Cardiac septum (tissue), 1 donor: ENCODE results near the gene REEP6. TPM values are rescaled to one million over a fixed set of nuclear protein-coding genes. Genes with fewer than 3 reads are reported as not detected.
"Not testable (repeated sequence)": the region's sequence is repeated elsewhere in the genome, so short reads cannot be mapped to it uniquely, and the experiment has no call there.

ENCODE experiments used
- DNase-seq: peaks from one replicate; pipeline ENCODE4 v3.0.0-alpha.2; 2020; ENCODE audit warnings: low spot score
- intact Hi-C: fragments of 100-400 bp; cut with DNase I; formaldehyde crosslinking; loops from one replicate; pipeline ENCODE4 v1.14.0; 2022
- total RNA-seq: library from RNA; stranded (reverse); fragmentation: NEBNext Ultra II Directional; extraction: Animal tissue kit (Norgen Biotek cat#: 25700); gene quantifications from one replicate; pipeline ENCODE4 v1.2.1, GENCODE V29; 2021
- donor health status: DM: no; HTN: no; CAD: no.

Gene REEP6
- total RNA-seq, 1 donor from 2014 or later: 3.3 TPM

DNA sequence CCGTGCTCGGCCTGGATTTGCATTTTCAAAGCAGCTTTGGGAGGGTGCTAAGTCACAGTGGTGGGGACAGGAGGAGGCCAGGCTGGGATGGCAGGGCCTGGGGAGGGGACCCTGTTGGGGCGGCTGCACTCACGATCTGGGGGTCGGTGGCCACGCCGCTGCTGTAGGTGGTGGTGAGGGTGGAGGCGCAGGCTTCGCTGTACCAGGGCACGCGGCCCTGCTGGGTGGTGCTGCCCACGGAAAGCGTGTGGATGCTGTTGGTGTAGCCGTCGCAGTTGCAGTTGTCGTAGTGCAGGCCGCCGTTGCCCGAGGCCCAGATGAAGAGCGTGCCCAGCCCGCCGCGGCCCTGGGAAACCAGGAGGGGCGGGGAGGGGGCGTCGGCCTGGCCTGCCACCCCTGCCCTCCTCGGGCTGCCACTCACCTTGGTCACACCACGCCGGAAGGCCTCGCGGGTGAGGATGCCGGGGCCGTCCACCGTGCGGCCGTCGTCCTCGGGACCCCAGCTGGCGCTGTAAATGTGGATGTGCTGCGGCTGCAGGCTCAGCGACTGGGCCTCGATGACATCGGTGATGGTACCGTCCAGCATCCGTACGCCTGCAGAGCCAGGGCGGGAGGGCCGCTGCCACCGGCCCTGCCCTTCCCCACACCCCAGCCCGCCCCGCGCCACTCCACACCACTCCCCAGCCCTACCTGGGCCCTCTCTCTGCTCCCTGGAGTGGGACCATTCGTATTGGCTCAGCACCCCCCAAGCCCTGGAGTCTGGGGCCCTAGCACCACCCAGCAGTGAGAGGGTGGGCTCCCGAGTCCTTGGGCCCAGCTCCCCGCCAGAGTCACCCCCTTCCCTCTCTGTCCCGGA is 4.0 kb upstream of the REEP6 start:
- intact Hi-C loops: no loop called here
- DNase-seq: no peak

DNA sequence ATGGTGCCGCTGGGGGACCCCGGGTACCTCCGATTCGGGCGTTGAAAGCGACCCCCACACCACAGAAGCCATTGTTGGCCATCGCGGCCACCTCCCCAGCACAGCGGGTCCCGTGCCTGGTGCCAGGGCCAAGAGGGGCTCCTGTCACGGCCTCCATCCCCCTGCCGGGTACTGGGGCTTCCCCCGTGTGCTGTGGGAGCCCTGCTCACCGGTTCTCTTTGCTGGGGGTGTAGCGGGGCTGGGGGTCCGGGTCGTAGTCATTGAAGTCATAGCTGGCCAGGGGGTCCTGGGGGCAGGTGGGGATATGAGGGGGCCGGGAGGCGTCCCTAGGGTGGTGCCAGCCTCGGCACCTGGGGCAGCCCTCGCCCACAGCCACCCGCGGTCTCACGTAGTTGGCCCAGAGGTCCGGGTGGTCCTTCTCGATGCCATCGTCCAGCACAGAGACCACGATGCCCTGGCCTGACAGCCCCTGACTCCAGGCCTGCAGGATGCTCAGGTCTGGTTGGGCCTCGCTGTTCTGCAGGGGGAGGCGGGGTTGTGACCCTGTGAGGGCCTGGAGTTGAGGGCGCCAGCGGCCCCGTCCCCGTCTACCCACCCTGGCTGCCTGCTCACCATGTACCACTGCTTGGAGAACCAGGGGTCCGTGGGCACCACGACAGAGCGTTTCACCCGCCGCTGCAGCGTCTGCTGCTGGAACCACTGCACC is 3.3 kb upstream of the REEP6 start:
- intact Hi-C loops: no loop called here

DNA sequence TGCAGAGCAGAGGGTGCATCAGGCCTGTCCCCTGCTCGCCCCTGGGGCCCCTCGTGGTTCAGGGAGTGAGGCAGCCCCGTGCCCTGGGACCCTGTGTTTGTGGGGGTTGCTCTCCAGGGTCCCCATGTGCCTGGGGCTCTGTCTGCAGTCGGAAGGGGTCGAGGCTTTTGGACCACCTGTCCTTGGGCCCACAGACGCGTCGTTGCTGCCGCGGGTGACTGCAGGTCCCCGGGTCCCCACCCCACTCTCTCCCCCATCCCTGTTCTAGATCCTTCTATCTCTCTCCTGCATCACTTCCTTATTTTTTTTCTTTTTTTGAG is 2.7 kb upstream of the REEP6 start:
- intact Hi-C loops: no loop called here
- no peak for DNase-seq

More for the DNA sequence above, 3.3 kb upstream of the REEP6 start:
- no peak for DNase-seq

DNA sequence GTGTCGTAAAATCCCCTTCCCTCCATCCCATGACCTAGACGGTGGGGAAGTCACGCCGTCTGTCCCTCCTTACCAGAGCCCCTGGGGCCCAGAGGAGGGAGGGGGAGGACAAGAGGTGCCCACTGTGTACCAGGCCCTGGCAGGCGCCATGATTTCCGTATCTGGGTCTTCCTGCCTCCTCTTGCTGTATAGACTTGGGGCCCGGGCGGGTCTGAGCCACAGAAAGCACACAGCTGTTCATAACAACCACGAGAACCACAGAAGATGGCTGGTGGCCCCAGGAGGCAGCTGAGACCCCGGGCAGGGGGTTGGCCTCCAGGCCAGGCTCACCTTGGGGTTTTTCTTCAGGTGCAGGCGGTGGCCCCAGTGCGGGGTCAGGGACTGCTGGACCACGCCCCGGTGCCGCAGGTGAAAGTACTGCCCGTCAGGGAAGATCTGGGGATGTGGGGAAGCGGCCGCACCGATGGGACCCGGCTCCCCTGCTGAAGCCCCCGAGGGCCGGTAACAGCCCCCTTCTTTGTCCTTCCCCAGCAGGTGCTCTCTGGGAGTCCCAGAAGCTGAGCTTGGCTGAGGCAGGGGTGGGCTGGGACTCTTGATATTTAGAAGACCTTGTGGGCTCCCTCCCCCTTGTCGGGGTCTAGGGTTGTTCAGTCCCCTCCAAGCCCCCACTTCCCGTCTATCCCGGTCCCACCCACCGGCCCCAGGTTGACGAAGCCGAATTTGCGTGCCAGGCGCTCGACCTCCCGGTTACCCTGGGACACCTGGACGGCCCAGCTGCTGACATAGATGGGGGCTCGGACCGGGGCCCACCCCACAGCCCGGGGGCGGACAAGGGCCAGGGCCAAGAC is 1.3 kb upstream of the REEP6 start:
- intact Hi-C loops: no loop called here
- no peak for DNase-seq

DNA sequence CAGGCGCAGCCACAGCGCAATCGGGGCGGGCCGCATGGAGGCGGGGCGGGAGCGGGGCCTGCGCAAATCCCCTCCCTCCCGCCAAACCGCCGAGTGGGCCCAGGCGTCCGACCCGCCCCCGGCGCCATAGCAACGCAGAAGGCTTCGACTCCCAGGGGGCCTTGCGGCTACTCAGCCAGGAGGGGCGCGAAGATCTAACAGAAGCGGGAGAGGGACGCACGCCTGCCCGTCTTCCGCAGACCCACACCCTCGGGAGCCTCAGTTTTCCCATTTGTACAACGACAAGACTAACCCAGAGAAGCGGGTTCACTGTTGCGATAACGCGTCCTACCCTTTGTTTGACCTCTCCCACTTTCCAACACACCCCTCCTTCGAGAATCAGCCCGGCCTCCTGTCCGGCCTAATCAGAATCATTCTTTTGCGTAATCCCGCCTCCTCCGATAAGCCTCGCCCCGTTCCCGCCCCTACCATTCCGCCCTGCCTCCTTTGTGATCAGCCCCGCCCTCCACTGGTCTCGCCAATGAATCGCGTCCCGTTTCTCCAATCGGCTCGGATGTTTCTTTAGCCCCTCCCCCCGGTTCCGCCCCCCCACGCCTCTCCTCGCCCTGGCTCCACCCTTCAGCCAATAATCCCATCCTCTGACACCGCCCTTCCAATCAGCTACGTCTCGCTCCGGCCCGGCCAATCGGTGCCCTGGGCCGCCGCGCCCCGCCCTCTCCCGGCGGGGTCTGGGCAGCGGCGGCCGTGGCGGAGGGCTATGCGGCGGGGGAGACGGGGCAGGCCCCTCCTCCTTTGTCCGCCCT is 469 bp upstream of the REEP6 start, which contains the start of gene PCSK4:
Gene PCSK4, minus strand, starts transcription at position 40 of the 803 bp plus-strand sequence. Its CDS starts 4 bp downstream, at position 36.
- peak; percentile 99 for DNase-seq
- intact Hi-C loops: no loop called here

DNA sequence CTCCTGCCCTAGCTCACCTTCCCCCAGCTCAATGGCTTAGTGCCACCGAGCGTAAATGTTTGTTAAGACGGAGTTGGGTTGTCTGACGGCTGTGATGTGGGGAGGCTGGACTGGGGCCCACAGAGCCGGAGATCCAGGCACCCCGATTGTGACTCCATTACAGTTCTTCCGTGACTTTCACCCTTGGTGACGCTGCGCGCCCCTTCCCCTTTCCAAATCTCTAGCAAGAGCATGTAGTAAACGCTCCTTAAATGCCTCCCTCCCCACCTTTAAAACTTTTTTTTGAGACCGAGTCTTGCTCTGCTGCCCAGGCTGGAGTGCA is 829 bp downstream of the REEP6 start:
- DNase-seq: no peak
- intact Hi-C loops: no loop called here

DNA sequence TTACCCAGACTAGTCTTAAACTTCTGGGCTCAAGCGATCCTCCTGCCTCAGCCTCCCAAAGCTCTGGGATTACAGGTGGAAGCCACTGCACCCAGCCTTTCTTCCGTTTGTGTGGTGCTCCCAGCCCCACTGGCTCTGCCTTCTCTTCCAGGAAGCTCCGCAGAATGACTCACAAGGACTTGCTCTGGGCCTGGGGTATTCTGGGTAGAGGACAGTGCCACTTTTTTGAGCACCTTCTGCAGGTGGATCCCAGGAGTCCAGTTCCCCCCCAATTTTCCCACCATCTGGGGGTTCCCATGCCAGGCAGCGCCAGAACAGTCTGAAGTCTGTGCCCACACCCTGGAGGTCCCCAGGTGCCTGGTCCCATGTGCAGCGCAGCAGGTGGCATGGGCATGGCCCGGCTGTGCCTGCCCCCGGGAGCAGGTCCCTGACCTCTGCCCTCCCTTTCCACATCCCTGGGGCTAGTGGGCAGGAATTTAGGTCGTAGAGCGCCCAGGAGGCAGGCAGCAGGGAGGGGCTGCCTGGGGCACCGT is 1.6 kb downstream of the REEP6 start:
- intact Hi-C loops: no loop called here
- no peak for DNase-seq

DNA sequence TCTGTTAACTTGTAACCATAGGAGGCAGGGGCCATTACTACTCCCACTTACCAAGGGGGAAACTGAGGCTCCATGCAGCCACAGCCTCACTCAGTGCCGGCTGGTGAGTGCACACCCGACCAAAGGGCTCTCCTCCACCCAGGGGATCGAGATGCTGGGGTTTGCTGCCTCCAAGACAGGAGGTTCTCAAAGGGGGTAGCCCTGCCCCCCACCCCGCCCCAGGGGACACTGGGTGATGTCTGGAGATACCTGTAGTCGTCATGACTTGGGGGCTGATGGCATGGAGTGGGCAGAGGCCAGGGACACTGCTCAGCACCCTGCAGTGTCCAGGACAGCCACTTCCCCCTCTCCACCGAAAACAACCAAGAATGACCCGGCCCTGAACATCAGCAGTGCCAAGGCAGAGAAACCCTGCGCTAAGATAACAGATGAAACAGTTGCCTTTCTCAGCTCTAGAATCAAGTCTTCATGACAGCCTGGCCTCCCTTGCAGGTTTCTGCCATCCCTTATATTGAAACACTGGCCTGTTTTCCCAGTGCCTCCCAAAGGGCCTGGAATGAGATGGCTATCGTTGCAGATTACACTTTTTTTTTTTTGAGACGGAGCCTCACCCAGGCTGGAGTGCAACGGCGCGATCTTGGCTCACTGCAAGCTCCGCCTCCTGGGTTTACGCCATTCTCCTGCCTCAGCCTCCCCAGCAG is 3.3 kb downstream of the REEP6 start:
- DNase-seq: no peak
- intact Hi-C loops: no loop called here

DNA sequence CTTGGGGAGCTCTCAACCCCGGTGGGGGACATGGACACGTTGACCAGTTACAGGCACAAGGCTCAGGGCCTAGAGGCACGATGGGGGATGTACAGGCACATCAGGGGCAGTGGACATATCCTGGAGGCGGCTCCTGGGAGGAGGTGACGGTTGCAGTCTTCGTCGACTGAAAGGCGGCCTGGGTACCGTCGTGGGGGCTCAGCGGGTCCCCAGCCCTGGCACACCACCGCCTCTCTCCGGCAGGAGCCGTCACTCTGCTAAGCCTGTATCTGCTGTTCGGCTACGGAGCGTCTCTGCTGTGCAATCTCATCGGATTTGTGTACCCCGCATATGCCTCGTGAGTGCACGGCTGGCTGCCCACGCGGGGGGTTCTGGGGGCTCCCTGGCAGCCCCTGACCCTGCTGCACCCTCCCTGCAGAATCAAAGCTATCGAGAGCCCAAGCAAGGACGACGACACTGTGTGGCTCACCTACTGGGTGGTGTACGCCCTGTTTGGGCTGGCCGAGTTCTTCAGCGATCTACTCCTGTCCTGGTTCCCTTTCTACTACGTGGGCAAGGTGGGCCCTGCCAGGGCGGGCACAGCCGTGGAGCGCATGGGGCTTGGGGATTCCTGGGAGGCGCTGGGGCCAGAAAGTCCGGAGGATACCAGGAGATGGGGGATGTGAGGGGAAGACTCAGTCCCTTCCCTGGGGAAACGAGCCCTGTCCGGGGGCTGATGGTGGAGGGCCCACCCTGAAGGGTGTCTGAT is 4.2 kb downstream of the REEP6 start:
- DNase-seq: no peak
- intact Hi-C loops: no loop called here

DNA sequence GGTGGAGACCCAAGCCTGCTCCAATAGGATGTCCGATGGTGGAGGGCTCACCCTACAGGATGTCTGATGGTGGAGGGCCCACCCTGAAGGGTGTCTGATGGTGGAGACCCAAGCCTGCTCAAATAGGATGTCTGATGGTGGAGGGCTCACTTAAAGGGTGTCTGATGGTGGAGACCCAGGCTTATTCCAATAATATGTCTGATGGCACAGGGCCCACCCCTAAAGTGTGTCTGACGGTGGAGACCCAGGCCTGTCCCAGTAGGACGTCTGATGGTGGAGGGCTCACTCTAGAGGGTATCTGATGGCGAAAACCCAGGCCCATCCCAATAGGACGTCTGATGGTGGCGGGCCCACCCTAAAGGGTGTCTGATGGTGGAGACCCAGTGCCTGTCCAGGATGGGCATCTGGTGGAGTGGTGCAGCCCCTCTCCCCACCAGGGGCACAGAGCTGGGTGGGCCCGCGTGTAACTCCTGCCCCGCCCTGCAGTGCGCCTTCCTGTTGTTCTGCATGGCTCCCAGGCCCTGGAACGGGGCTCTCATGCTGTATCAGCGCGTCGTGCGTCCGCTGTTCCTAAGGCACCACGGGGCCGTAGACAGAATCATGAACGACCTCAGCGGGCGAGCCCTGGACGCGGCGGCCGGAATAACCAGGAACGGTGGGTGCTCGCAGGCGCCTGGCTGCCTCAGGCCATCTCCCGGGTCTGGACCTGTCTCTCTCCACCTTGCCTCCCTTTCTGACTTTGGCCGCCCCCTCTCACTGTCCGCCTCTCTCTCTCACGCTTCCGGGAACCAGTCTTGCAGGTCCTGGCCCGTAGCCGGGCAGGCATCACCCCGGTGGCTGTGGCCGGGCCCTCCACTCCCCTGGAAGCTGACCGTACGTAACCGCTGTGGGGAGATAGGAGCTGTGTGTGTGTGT is 5.1 kb downstream of the REEP6 start:
- intact Hi-C loops: no loop called here
- DNase-seq: no peak

DNA sequence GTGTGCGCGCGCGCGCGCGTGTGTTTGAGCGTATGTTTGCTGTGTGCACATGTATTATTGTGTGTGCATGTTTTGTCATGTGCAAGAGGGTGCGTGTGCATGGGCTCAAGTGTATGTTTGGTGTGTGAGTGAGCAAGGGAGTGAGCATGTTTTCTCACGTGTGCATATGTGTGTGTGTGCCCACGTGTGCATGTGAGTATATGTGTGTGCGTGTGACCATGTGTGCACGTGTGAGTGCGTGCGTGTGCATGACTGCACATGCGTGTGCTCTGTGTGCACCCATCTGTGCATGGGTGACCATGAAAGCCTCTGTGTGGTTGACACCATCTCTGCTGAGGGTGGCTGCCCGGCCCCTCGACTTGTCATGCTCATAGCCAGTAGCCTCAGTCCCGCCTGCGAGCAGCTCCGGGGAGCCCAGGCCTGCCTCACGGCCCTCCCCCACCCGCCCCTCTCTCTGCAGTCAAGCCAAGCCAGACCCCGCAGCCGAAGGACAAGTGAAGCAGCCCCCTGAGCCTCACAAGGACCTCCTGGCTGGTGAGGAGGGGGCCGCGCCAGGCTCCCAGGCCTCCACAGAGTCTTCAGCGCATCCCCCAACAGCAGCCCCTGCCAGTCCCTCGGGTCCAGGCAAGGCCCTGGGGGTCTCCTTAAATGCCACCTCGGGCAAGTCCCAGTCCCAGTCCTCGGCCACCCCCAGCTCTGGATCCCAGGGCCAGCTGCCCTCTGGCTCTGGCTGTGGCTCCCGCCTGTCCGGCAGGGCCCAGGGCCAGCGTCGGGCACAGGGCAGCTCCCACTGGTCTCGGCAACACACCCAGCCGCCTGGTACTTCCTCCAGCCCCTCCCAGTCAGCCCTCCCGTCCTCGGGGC is 6.0 kb downstream of the REEP6 start:
- DNase-seq: no peak
- intact Hi-C loops: no loop called here

DNA sequence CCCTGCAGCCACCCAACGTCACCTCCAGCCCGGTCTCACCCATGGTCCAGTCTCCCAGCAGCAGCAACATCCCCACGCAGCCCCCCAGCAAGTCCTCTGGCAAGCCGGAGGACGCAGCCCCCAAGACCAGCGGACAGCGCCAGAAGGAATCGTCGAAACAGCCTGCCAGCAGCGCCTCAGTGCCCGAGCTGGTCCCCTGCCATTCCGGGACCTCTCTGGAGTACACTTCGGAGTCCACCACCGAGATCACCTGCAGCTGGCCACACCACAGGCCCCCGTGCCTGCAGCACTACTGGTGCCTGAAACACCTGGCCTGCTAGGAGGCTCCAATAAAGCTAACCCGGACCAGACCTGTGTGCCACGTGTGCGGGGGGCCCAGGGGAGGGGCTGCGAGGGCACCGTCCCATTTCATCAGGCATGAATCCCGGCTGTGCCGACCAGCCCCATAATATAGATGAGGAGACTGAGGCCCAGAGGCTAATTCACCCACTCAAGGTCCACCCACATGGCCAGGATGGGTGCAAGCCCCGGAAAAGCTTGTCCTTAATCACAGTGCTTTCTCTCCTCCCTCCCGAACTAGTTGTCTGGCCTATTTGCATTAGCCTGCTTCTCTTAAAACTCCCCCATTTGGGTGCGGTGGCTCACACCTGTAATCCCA is 6.7 kb downstream of the REEP6 start:
- intact Hi-C loops: no loop called here
- DNase-seq: no peak

DNA sequence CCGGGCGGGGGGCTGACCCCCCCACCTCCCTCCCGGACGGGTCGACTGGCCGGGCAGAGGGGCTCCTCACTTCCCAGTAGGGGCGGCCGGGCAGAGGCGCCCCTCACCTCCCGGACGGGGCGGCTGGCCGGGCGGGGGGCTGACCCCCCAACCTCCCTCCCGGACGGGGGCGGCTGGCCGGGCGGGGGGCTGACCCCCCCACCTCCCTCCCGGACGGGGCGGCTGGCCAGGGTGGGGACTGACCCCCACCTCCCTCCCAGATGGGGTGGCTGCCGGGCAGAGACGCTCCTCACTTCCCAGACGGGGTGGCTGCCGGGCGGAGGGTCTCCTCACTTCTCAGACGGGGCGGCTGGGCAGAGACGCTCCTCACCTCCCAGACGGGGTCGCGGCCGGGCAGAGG is 8.2 kb downstream of the REEP6 start:
- intact Hi-C loops, DNase-seq: not testable (repeated sequence)

DNA sequence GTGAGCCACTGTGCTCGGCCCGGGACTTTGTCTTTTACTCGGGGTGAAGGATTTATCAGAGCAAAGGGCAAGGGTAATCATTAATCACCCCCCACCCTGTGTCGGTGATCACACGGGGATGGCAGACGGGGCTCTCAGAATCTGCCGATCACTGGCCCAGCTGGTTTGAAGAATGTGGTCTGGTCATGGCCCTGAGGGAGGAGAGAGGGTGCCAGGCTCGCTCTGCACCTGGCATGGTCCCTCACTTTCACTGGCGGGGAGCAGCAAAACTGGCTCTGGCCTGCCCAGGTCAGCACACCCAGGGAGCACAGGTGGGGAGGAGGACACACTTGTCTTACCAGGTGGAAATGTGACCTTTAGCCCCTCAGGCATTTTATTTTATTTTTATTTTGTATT is 10.2 kb downstream of the REEP6 start:
- DNase-seq: no peak
- intact Hi-C loops: no loop called here

DNA sequence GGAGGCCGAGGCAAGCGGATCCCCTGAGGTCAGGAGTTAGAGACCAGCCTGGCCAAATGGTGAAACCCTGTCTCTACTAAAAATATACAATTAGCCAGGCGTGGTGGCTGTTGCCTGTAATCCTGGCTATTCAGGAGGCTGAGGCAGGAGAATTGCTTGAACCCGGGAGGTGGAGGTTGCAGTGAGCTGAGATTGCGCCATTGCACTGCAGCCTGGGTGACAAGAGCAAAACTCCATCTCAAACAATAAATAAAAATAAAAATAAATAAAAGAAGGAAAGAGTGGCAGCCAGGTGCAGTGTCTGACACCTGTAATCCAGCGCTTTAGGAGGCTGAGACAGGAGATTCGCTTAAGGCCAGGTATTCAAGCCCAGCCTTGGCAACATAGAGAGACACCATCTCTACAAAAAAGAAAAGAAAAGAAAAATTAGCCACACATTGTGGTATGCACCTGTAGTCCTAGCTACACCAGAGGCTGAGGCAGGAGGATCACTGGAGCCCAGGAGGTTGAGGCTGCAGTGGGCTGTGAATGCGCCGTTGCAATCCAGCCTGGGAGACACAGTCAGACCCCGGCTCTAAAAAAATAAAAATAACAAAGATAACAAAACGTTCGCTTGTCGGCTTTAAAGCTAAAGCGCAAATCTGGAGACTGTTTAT is 11.6 kb downstream of the REEP6 start:
- intact Hi-C loops: no loop called here
- DNase-seq: no peak
